Duodenal mucosa (tissue), 2 donors: ENCODE data around the gene MRGPRX3.

Experiments used
- H3K27ac ChIP-seq: one replicate; pipeline ENCODE4 v1.7.0; 2013; ENCODE audit warnings: low read depth, low read length
- H3K27me3 ChIP-seq, 2 donors: one replicate each; pipeline ENCODE4 v1.7.0; 2013; ENCODE audit warnings: low read length in 2 of 2, control low read depth in 1 of 2; ENCODE audit not compliant: insufficient read depth in 2 of 2, control insufficient read depth in 1 of 2
- H3K36me3 ChIP-seq, 2 donors: one replicate each; pipeline ENCODE4 v1.7.0; 2013; ENCODE audit warnings: low read length in 2 of 2, control low read depth in 1 of 2; ENCODE audit not compliant: insufficient read depth in 2 of 2, control insufficient read depth in 1 of 2
- H3K4me1 ChIP-seq, 2 donors: one replicate each; pipeline ENCODE4 v1.7.0; 2013; ENCODE audit warnings: low read length in 2 of 2, control low read depth in 1 of 2; ENCODE audit not compliant: insufficient read depth in 2 of 2, control insufficient read depth in 1 of 2
- H3K4me3 ChIP-seq, 2 donors: one replicate each; pipeline ENCODE4 v1.7.0; 2013; ENCODE audit warnings: low read length in 2 of 2, low read depth in 1 of 2
- H3K9ac ChIP-seq, 2 donors: one replicate each; pipeline ENCODE4 v1.7.0; 2013; ENCODE audit warnings: low read length in 2 of 2, low read depth in 1 of 2
- H3K9me3 ChIP-seq, 2 donors: one replicate each; pipeline ENCODE4 v1.7.0; 2013; ENCODE audit warnings: low read length in 2 of 2, control low read depth in 1 of 2; ENCODE audit not compliant: control insufficient read depth in 1 of 2

The MRGPRX3 gene

DNA sequence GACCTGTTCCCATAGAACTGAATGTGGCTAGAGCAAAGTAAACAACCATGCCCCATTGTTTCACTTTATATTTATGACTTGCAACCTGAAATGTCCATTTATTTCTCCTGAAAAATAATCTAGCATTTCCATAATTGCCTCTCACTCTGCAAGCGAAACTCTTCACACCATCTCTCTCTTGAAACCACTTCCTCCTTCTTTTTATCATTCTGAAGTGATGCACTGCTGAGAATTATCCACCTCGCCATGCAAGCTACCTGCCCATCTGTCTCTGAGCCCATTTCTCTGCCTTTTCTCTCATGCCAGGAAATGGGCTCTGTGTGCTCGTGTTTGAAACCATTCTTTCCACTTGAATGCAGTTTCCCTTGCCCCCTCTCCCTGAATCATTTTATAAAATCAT, 13.5 kb downstream of the MRGPRX3 start:
- no peaks in the 10 kb centered on the region for H3K9me3 ChIP-seq
- H3K4me3 ChIP-seq, result no peak overlapping the region
- H3K27ac ChIP-seq, result no peak overlapping the region
- H3K4me1 ChIP-seq, result no peaks in the 10 kb centered on the region
- no peak overlapping the region for H3K9ac ChIP-seq
- H3K36me3 ChIP-seq, result no peaks in the 10 kb centered on the region
- no peaks in the 10 kb centered on the region for H3K27me3 ChIP-seq

- Histone ChIP-seq H3K9ac (no peak overlapping the region), H3K4me1 (no peaks in the 10 kb centered on the region), H3K27ac (no peak overlapping the region), H3K9me3 (no peaks in the 10 kb centered on the region), H3K4me3 (no peak overlapping the region), H3K36me3 (no peaks in the 10 kb centered on the region), H3K27me3 (no peaks in the 10 kb centered on the region)
Measured at GRCh38 chr11:18151581-18151980, 19.2 kb downstream of the MRGPRX3 start.

DNA sequence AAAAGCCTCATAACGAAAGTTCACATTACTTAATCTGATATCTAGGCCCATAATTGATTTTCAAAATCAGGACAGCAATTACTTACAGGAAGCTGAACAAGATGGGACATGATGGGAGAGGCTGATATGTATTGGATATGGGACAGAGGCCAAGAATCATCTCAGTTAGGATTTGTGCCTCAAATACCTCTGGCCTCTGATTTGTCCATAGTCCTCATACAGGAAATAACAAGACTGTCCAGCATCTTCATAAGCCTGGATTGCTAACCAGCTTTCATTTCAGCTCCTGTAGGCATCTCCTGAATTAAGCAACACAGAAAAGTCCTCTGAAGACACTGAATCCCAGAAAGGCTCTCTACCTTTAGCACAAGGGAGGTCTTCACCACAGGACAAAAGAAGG, 36.0 kb downstream of the MRGPRX3 start:
- H3K27me3 ChIP-seq, result no peaks in the 10 kb centered on the region
- H3K36me3 ChIP-seq, result no peaks in the 10 kb centered on the region
- H3K4me3 ChIP-seq, result no peak overlapping the region
- H3K27ac ChIP-seq, result no peak overlapping the region
- H3K9ac ChIP-seq, result no peak overlapping the region
- H3K9me3 ChIP-seq, result no peaks in the 10 kb centered on the region
- H3K4me1 ChIP-seq, result no peaks in the 10 kb centered on the region

DNA sequence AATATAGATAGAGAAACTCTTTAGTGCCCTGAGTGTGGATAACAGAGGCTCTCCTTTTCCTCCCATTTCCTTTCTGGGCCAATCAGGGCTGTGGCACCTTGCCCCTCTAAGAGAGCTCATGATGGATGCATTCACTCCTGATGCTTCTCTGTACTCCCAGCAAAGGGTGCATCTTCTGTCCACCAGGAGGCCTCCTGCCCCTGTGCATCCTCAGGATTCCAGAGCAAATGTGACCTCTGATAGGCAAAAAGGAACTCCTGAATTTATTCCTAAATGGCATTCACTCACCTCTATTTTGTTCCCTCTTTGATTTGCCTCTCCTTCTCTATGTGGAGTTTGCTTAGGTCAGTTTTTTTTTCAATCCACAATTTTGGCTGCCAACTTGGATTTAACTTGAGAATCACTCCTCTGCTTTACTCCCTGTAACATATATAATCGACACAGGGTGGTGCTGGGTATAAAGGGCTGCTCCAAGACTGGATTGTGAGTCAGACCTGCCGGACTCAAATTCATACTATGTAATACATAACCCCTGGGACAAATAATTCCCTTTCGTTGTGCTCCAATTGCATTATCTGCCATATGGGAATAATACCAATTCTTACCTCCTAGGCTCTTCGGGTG, 39.1 kb downstream of the MRGPRX3 start:
- H3K36me3 ChIP-seq, result no peaks in the 10 kb centered on the region
- H3K4me3 ChIP-seq, result no peak overlapping the region
- H3K27me3 ChIP-seq, result peaks cover 0 to 6% of the 10 kb centered on the region in 2 donors
- no peaks in the 10 kb centered on the region for H3K4me1 ChIP-seq
- no peak overlapping the region for H3K27ac ChIP-seq
- no peaks in the 10 kb centered on the region for H3K9me3 ChIP-seq
- no peak overlapping the region for H3K9ac ChIP-seq

GRCh38 chr11:18172666-18173065, 40.3 kb downstream of the MRGPRX3 start, which contains the start of gene MRGPRX4:
Gene MRGPRX4, plus strand, starts transcription at chr11:18172837. Its CDS starts 420 bp downstream, at chr11:18173257.
- Histone ChIP-seq H3K4me1 (no peaks in the 10 kb centered on the region), H3K9me3 (no peaks in the 10 kb centered on the region), H3K36me3 (no peaks in the 10 kb centered on the region), H3K27me3 (peaks cover 0 to 6% of the 10 kb centered on the region in 2 donors), H3K9ac (no peak within 1 kb of the TSS), H3K27ac (no peak within 1 kb of the TSS), H3K4me3 (no peak within 1 kb of the TSS)

- H3K4me3 ChIP-seq, result no peak overlapping the region
- peaks cover 0 to 12% of the 10 kb centered on the region in 2 donors for H3K27me3 ChIP-seq
- H3K27ac ChIP-seq, result no peak overlapping the region
- H3K4me1 ChIP-seq, result no peaks in the 10 kb centered on the region
- H3K9ac ChIP-seq, result no peak overlapping the region
- no peaks in the 10 kb centered on the region for H3K9me3 ChIP-seq
- H3K36me3 ChIP-seq, result no peaks in the 10 kb centered on the region
Measured at GRCh38 chr11:18173225-18173866, 41.0 kb downstream of the MRGPRX3 start.
